Measurements from ENCODE around the gene FES.
"Not testable (repeated sequence)": the region's sequence is repeated elsewhere in the genome, so short reads cannot be mapped to it uniquely, and the experiment has no call there.

Gene FES

GRCh38 chr15:90902040-90902839 lies 17.9 kb downstream of the FES start:
- Mint-ChIP-seq H3K9me3 (no peaks in the 10 kb centered on the region), H3K27me3 (no peaks in the 10 kb centered on the region), H3K36me3 (peaks cover 19 to 25% of the 10 kb centered on the region in 2 donors), H3K27ac (peak overlapping the region; percentile 93), H3K4me3 (peak overlapping the region; percentile 83 to 87), H3K4me1 (peaks cover 26 to 44% of the 10 kb centered on the region in 2 donors)
- ATAC-seq (replicated peaks): peak; percentile 84 to 86
- peak; percentile 73 for DNase-seq

- peaks cover 26 to 32% of the 10 kb centered on the region in 2 donors for H3K36me3 Mint-ChIP-seq
- H3K9me3 Mint-ChIP-seq: no peaks in the 10 kb centered on the region
- peaks cover 18 to 35% of the 10 kb centered on the region in 2 donors for H3K4me1 Mint-ChIP-seq
- peak; percentile 72 for DNase-seq
- peak; percentile 76 for ATAC-seq (replicated peaks)
- no peaks in the 10 kb centered on the region for H3K27me3 Mint-ChIP-seq
- H3K4me3 Mint-ChIP-seq: peak within 1 kb of the TSS; percentile 95 to 96
- H3K27ac Mint-ChIP-seq: peak within 1 kb of the TSS; percentile 97
Observed at GRCh38 chr15:90902840-90903732, 18.8 kb downstream of the FES start, which contains the start of gene MAN2A2. Gene MAN2A2, plus strand, starts transcription at chr15:90903302. Its CDS starts 906 bp downstream, at chr15:90904208.

- peaks cover 26 to 34% of the 10 kb centered on the region in 2 donors for H3K36me3 Mint-ChIP-seq
- H3K4me1 Mint-ChIP-seq: peaks cover 15 to 30% of the 10 kb centered on the region in 2 donors
- ATAC-seq (replicated peaks): no peak
- DNase-seq: no peak
- no peaks in the 10 kb centered on the region for H3K9me3 Mint-ChIP-seq
- peak overlapping the region; percentile 95 to 96 for H3K4me3 Mint-ChIP-seq
- H3K27ac Mint-ChIP-seq: peak overlapping the region; percentile 97
- H3K27me3 Mint-ChIP-seq: no peaks in the 10 kb centered on the region
Observed at GRCh38 chr15:90903733-90904536, 19.6 kb downstream of the FES start.

- ATAC-seq (replicated peaks) (no peak), DNase-seq (no peak)
- Mint-ChIP-seq H3K36me3 (peaks cover 34 to 40% of the 10 kb centered on the region in 2 donors), H3K4me3 (no peak overlapping the region), H3K27ac (no peak overlapping the region), H3K4me1 (peaks cover 15 to 30% of the 10 kb centered on the region in 2 donors), H3K9me3 (no peaks in the 10 kb centered on the region), H3K27me3 (no peaks in the 10 kb centered on the region)
Observed at GRCh38 chr15:90904746-90905145, 20.4 kb downstream of the FES start.

GRCh38 chr15:90905306-90906180 lies 21.2 kb downstream of the FES start:
- ATAC-seq (replicated peaks): no peak
- Mint-ChIP-seq H3K27ac (no peak overlapping the region), H3K36me3 (peaks cover 41 to 48% of the 10 kb centered on the region in 2 donors), H3K9me3 (no peaks in the 10 kb centered on the region), H3K4me3 (no peak overlapping the region), H3K27me3 (no peaks in the 10 kb centered on the region), H3K4me1 (peaks cover 12 to 30% of the 10 kb centered on the region in 2 donors)
- DNase-seq: no peak

GRCh38 chr15:90906181-90906849 lies 22.0 kb downstream of the FES start:
- ATAC-seq (replicated peaks): no peak
- Mint-ChIP-seq H3K27ac (no peak overlapping the region), H3K9me3 (no peaks in the 10 kb centered on the region), H3K36me3 (peaks cover 47 to 54% of the 10 kb centered on the region in 2 donors), H3K4me1 (peaks cover 9 to 26% of the 10 kb centered on the region in 2 donors), H3K4me3 (no peak overlapping the region), H3K27me3 (no peaks in the 10 kb centered on the region)
- no peak for DNase-seq

- DNase-seq (no peak), ATAC-seq (replicated peaks) (no peak)
- H3K4me1 Mint-ChIP-seq: peaks cover 4 to 17% of the 10 kb centered on the region in 2 donors
- H3K27me3 Mint-ChIP-seq: no peaks in the 10 kb centered on the region
- no peaks in the 10 kb centered on the region for H3K9me3 Mint-ChIP-seq
- H3K27ac Mint-ChIP-seq: no peak overlapping the region
- H3K36me3 Mint-ChIP-seq: peaks cover 52 to 55% of the 10 kb centered on the region in 2 donors
- no peak overlapping the region for H3K4me3 Mint-ChIP-seq
Observed at GRCh38 chr15:90907051-90907660, 22.9 kb downstream of the FES start.

GRCh38 chr15:90907838-90908507 lies 23.7 kb downstream of the FES start:
- peaks cover 4 to 17% of the 10 kb centered on the region in 2 donors for H3K4me1 Mint-ChIP-seq
- no peak for DNase-seq
- ATAC-seq (replicated peaks): no peak
- H3K27ac Mint-ChIP-seq: no peak overlapping the region
- no peaks in the 10 kb centered on the region for H3K27me3 Mint-ChIP-seq
- peaks cover 57 to 61% of the 10 kb centered on the region in 2 donors for H3K36me3 Mint-ChIP-seq
- H3K9me3 Mint-ChIP-seq: no peaks in the 10 kb centered on the region
- H3K4me3 Mint-ChIP-seq: no peak overlapping the region

- not testable (repeated sequence) for H3K4me1 Mint-ChIP-seq; H3K9me3 Mint-ChIP-seq; H3K27me3 Mint-ChIP-seq; H3K27ac Mint-ChIP-seq; DNase-seq; H3K4me3 Mint-ChIP-seq; ATAC-seq (replicated peaks)
- H3K36me3 Mint-ChIP-seq: peaks cover 70 to 74% of the 10 kb centered on the region in 2 donors
Observed at GRCh38 chr15:90909449-90909848, 25.1 kb downstream of the FES start.

GRCh38 chr15:90909976-90910375 lies 25.7 kb downstream of the FES start:
- Mint-ChIP-seq H3K27me3 (no peaks in the 10 kb centered on the region), H3K36me3 (peaks cover 69 to 73% of the 10 kb centered on the region in 2 donors), H3K27ac (no peak overlapping the region), H3K4me3 (no peak overlapping the region), H3K9me3 (no peaks in the 10 kb centered on the region), H3K4me1 (peaks cover 0 to 8% of the 10 kb centered on the region in 2 donors)
- DNase-seq (no peak), ATAC-seq (replicated peaks) (no peak)

- ATAC-seq (replicated peaks): no peak
- Mint-ChIP-seq H3K4me3 (no peak overlapping the region), H3K4me1 (peaks cover 6 to 10% of the 10 kb centered on the region in 2 donors), H3K27ac (no peak overlapping the region), H3K36me3 (peaks cover 67 to 73% of the 10 kb centered on the region in 2 donors), H3K27me3 (no peaks in the 10 kb centered on the region), H3K9me3 (no peaks in the 10 kb centered on the region)
- DNase-seq: no peak
Observed at GRCh38 chr15:90910441-90911301, 26.4 kb downstream of the FES start.
